ENCODE results near the gene SYNM. TPM values are rescaled to one million over a fixed set of nuclear protein-coding genes. Genes with fewer than 3 reads are reported as not detected.

Gene SYNM
- total RNA-seq, 2 experiments from 2014 or later = 0.11 TPM

- Histone ChIP-seq H3K4me3 (ENCODE audit: low read length) (no peak overlapping the region), H3K27me3 (ENCODE audit: control insufficient read depth in 1 of 2, insufficient read depth in 2 of 2, low read length in 2 of 2) (peaks cover 30 to 57% of the 10 kb centered on the region in 2 experiments), H3K27ac (ENCODE audit: low read depth in 1 of 2, low read length in 2 of 2) (no peak overlapping the region), H3K9me3 (ENCODE audit: control insufficient read depth in 1 of 2, insufficient read depth in 1 of 2, low read length in 2 of 2) (no peaks in the 10 kb centered on the region), H3K4me1 (ENCODE audit: insufficient read depth, low read length) (peaks cover 14% of the 10 kb centered on the region), H3K36me3 (ENCODE audit: insufficient read depth, low read length) (no peaks in the 10 kb centered on the region)
- H3K27ac Mint-ChIP-seq = no peak overlapping the region
- no peaks in the 10 kb centered on the region for H3K9me3 Mint-ChIP-seq
- ChIA-PET CTCF (no interaction called here), POLR2A (no interaction called here)
- no peak for DNase-seq
- no peak overlapping the region for H3K4me3 Mint-ChIP-seq
- H3K27me3 Mint-ChIP-seq = peaks cover 58% of the 10 kb centered on the region
- intact Hi-C loops (cut with DNase I, micrococcal nuclease) = loop anchor here in 1 of 2 experiments (5.0 kb wide), 1 partner anchor 651 kb away; no protein-coding TSS in a partner anchor
- TF ChIP-seq, protein P1, sequence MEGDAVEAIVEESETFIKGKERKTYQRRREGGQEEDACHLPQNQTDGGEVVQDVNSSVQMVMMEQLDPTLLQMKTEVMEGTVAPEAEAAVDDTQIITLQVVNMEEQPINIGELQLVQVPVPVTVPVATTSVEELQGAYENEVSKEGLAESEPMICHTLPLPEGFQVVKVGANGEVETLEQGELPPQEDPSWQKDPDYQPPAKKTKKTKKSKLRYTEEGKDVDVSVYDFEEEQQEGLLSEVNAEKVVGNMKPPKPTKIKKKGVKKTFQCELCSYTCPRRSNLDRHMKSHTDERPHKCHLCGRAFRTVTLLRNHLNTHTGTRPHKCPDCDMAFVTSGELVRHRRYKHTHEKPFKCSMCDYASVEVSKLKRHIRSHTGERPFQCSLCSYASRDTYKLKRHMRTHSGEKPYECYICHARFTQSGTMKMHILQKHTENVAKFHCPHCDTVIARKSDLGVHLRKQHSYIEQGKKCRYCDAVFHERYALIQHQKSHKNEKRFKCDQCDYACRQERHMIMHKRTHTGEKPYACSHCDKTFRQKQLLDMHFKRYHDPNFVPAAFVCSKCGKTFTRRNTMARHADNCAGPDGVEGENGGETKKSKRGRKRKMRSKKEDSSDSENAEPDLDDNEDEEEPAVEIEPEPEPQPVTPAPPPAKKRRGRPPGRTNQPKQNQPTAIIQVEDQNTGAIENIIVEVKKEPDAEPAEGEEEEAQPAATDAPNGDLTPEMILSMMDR (IDR thresholded peaks at IDR 0.05) = no peak
- peaks cover 8% of the 10 kb centered on the region for H3K4me1 Mint-ChIP-seq (ENCODE audit: low read depth)
- ATAC-seq (ENCODE audit: poor library complexity) = no peak
- H3K36me3 Mint-ChIP-seq (ENCODE audit: low read depth) = no peaks in the 10 kb centered on the region
Measured at GRCh38 chr15:99101501-99101900, 3.4 kb upstream of the SYNM start.

GRCh38 chr15:99102332-99103235 is 2.3 kb upstream of the SYNM start:
- Histone ChIP-seq H3K27me3 (ENCODE audit: control insufficient read depth in 1 of 2, insufficient read depth in 2 of 2, low read length in 2 of 2) (peaks cover 30 to 61% of the 10 kb centered on the region in 2 experiments), H3K27ac (ENCODE audit: low read depth in 1 of 2, low read length in 2 of 2) (no peak overlapping the region), H3K4me1 (ENCODE audit: insufficient read depth, low read length) (peaks cover 20% of the 10 kb centered on the region), H3K4me3 (ENCODE audit: low read length) (no peak overlapping the region), H3K9me3 (ENCODE audit: control insufficient read depth in 1 of 2, insufficient read depth in 1 of 2, low read length in 2 of 2) (no peaks in the 10 kb centered on the region), H3K36me3 (ENCODE audit: insufficient read depth, low read length) (no peaks in the 10 kb centered on the region)
- CTCF ChIA-PET = no interaction called here
- peaks cover 57% of the 10 kb centered on the region for H3K27me3 Mint-ChIP-seq
- H3K27ac Mint-ChIP-seq = no peak overlapping the region
- no peaks in the 10 kb centered on the region for H3K9me3 Mint-ChIP-seq
- TF ChIP-seq, protein P1 (IDR thresholded peaks at IDR 0.05) = no peak
- no peak for DNase-seq
- no peak overlapping the region for H3K4me3 Mint-ChIP-seq
- peaks cover 11% of the 10 kb centered on the region for H3K4me1 Mint-ChIP-seq (ENCODE audit: low read depth)
- no peaks in the 10 kb centered on the region for H3K36me3 Mint-ChIP-seq (ENCODE audit: low read depth)
- ATAC-seq (ENCODE audit: poor library complexity) = no peak
- POLR2A ChIA-PET = interaction anchor here (0.6 kb wide), 1 partner anchor 23 kb away, joined by 3 read pairs; no protein-coding TSS in a partner anchor
- intact Hi-C loops (cut with DNase I, micrococcal nuclease) = loop anchor here in 1 of 2 experiments (5.0 kb wide), 1 partner anchor 650 kb away; no protein-coding TSS in a partner anchor

DNA sequence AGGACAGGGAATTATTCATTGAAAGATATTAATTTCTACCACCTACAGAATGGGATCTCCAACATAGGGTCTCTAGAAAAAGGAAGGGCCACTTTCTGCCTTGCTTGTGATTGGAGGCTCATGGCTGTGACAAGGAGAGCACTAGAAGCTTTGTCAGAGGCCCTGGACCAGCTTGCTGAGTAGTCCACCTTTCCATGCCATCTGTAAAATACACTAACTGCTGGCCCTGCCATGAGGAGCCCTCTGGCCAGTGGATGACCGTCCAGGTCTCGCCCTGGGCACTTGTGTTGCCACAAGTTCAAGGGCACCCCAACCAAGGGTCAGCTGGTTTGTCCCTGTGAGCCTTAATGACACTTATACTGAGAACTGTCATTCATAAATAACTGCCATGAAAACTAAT is 1.6 kb upstream of the SYNM start:
- TF ChIP-seq, protein P1 (IDR thresholded peaks at IDR 0.05) = no peak
- Histone ChIP-seq H3K27me3 (ENCODE audit: control insufficient read depth in 1 of 2, insufficient read depth in 2 of 2, low read length in 2 of 2) (peaks cover 29 to 57% of the 10 kb centered on the region in 2 experiments), H3K4me1 (ENCODE audit: insufficient read depth, low read length) (peaks cover 23% of the 10 kb centered on the region), H3K36me3 (ENCODE audit: insufficient read depth, low read length) (no peaks in the 10 kb centered on the region), H3K27ac (ENCODE audit: low read depth in 1 of 2, low read length in 2 of 2) (no peak overlapping the region), H3K9me3 (ENCODE audit: control insufficient read depth in 1 of 2, insufficient read depth in 1 of 2, low read length in 2 of 2) (no peaks in the 10 kb centered on the region), H3K4me3 (ENCODE audit: low read length) (no peak overlapping the region)
- H3K4me1 Mint-ChIP-seq (ENCODE audit: low read depth) = peaks cover 11% of the 10 kb centered on the region
- no peak overlapping the region for H3K4me3 Mint-ChIP-seq
- ChIA-PET CTCF (no interaction called here), POLR2A (interaction anchor here (0.6 kb wide), 1 partner anchor 24 kb away, joined by 3 read pairs; no protein-coding TSS in a partner anchor)
- H3K36me3 Mint-ChIP-seq (ENCODE audit: low read depth) = no peaks in the 10 kb centered on the region
- peaks cover 52% of the 10 kb centered on the region for H3K27me3 Mint-ChIP-seq
- DNase-seq (no peak), ATAC-seq (ENCODE audit: poor library complexity) (no peak)
- intact Hi-C loops (cut with DNase I, micrococcal nuclease) = loop anchor here in 1 of 2 experiments (5.0 kb wide), 1 partner anchor 649 kb away; no protein-coding TSS in a partner anchor
- no peak overlapping the region for H3K27ac Mint-ChIP-seq
- H3K9me3 Mint-ChIP-seq = no peaks in the 10 kb centered on the region
